Testis (tissue), 2 donors: Measurements from ENCODE around the gene NPC1L1.

Source experiments
- POLR2A ChIP-seq: fragments of 450-650 bp; IDR thresholded peaks from one replicate; pipeline ENCODE4 v1.6.1; 2017; ENCODE audit warnings: antibody characterized with exemption, mild to moderate bottlenecking, moderate library complexity
- TF ChIP-seq, protein P1 (sequence below), 3 experiments: fragments of 450-650 bp in 2 of 3; fragments of 200-600 bp in 1 of 3; sonication (generic) in 1 of 3; IDR thresholded peaks; one replicate each; pipeline ENCODE4 v1.5.1; 2016 to 2019; ENCODE audit warnings: antibody characterized with exemption in 3 of 3, mild to moderate bottlenecking in 2 of 3, moderate library complexity in 1 of 3

DNA sequence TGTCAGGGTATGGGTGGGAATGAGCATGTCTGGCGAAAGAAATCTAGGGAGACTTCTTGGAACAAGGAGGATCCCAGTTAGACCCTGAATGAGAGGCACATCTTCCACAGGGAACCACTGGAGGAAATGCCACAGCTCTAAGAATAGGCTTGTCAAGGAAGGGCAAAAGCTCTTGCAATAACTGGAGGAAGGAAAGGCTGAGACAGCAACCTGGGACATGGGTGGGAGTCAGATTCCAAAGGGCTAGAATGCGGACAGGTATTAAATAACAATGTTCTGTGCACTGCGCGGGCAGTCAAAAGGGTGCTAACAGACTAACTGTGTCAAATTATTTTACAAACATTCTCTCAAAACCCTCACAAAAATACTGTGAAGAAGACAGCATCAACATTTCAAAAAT, 55.1 kb downstream of the NPC1L1 start:
- TF ChIP-seq, protein P1, sequence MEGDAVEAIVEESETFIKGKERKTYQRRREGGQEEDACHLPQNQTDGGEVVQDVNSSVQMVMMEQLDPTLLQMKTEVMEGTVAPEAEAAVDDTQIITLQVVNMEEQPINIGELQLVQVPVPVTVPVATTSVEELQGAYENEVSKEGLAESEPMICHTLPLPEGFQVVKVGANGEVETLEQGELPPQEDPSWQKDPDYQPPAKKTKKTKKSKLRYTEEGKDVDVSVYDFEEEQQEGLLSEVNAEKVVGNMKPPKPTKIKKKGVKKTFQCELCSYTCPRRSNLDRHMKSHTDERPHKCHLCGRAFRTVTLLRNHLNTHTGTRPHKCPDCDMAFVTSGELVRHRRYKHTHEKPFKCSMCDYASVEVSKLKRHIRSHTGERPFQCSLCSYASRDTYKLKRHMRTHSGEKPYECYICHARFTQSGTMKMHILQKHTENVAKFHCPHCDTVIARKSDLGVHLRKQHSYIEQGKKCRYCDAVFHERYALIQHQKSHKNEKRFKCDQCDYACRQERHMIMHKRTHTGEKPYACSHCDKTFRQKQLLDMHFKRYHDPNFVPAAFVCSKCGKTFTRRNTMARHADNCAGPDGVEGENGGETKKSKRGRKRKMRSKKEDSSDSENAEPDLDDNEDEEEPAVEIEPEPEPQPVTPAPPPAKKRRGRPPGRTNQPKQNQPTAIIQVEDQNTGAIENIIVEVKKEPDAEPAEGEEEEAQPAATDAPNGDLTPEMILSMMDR (IDR thresholded peaks at IDR 0.05): no peak
- no peak for TF ChIP-seq POLR2A
